Vagina (tissue), 2 donors: ENCODE results near the gene PDCL3.

ENCODE experiments used
- POLR2A ChIP-seq, 2 donors: fragments of 450-650 bp; IDR thresholded peaks; one replicate each; pipeline ENCODE4 v1.6.1; 2017; ENCODE audit warnings: antibody characterized with exemption in 2 of 2, mild to moderate bottlenecking in 2 of 2, moderate library complexity in 2 of 2
- TF ChIP-seq, protein P1 (sequence below), 3 experiments: fragments of 450-650 bp in 2 of 3; fragments of 200-600 bp in 1 of 3; sonication (generic) in 1 of 3; IDR thresholded peaks; one replicate each; pipeline ENCODE4 v1.5.1; 2017 to 2019; ENCODE audit warnings: antibody characterized with exemption in 3 of 3, mild to moderate bottlenecking in 2 of 3, moderate library complexity in 2 of 3

DNA sequence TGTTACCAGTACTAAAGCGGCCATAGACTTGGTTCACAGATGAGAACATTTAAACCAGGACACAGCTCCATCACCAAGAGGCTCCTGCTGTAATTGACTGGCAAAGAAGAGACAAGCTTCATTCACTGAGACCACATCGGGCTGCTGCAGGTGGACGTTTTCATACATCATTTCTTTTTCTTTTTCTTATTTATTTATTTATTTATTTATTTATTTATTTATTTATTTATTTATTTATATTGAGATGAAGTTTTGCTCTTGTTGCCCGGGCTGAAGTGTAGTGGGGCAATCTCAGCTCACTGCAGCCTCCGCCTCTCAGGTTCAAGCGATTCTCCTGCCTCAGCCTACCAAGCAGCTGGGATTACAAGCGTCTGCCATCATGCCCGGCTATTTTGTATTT lies 33.6 kb upstream of the PDCL3 start:
- no peak for TF ChIP-seq POLR2A (IDR thresholded peaks at IDR 0.05)
- TF ChIP-seq, protein P1, sequence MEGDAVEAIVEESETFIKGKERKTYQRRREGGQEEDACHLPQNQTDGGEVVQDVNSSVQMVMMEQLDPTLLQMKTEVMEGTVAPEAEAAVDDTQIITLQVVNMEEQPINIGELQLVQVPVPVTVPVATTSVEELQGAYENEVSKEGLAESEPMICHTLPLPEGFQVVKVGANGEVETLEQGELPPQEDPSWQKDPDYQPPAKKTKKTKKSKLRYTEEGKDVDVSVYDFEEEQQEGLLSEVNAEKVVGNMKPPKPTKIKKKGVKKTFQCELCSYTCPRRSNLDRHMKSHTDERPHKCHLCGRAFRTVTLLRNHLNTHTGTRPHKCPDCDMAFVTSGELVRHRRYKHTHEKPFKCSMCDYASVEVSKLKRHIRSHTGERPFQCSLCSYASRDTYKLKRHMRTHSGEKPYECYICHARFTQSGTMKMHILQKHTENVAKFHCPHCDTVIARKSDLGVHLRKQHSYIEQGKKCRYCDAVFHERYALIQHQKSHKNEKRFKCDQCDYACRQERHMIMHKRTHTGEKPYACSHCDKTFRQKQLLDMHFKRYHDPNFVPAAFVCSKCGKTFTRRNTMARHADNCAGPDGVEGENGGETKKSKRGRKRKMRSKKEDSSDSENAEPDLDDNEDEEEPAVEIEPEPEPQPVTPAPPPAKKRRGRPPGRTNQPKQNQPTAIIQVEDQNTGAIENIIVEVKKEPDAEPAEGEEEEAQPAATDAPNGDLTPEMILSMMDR (IDR thresholded peaks at IDR 0.05): no peak
